Measurements from ENCODE around the gene G6PC1.
"Not testable (repeated sequence)": the region's sequence is repeated elsewhere in the genome, so short reads cannot be mapped to it uniquely, and the experiment has no call there.

G6PC1 gene

DNA sequence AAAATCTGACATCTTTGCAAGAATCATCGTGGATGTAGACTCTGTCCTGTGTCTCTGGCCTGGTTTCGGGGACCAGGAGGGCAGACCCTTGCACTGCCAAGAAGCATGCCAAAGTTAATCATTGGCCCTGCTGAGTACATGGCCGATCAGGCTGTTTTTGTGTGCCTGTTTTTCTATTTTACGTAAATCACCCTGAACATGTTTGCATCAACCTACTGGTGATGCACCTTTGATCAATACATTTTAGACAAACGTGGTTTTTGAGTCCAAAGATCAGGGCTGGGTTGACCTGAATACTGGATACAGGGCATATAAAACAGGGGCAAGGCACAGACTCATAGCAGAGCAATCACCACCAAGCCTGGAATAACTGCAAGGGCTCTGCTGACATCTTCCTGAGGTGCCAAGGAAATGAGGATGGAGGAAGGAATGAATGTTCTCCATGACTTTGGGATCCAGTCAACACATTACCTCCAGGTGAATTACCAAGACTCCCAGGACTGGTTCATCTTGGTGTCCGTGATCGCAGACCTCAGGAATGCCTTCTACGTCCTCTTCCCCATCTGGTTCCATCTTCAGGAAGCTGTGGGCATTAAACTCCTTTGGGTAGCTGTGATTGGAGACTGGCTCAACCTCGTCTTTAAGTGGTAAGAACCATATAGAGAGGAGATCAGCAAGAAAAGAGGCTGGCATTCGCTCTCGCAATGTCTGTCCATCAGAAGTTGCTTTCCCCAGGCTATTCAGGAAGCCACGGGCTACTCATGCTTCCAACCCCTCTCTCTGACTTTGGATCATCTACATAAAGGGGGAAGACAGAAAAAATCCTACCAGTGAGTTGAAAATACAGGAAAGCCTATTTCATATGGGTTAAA is at the start of gene G6PC1:
G6PC1 (plus strand) TSS at position 340 of the 872 bp plus-strand sequence; CDS start at position 418, 78 bp downstream.
- H3K36me3 Mint-ChIP-seq (ENCODE audit: low read depth) = no peaks in the 10 kb centered on the region
- no peaks in the 10 kb centered on the region for H3K4me1 Mint-ChIP-seq (ENCODE audit: low read depth)
- no peaks in the 10 kb centered on the region for H3K27me3 Mint-ChIP-seq (ENCODE audit: low read depth)
- H3K9me3 Mint-ChIP-seq = no peaks in the 10 kb centered on the region
- no peak within 1 kb of the TSS for H3K27ac Mint-ChIP-seq
- H3K4me3 Mint-ChIP-seq = no peak within 1 kb of the TSS

DNA sequence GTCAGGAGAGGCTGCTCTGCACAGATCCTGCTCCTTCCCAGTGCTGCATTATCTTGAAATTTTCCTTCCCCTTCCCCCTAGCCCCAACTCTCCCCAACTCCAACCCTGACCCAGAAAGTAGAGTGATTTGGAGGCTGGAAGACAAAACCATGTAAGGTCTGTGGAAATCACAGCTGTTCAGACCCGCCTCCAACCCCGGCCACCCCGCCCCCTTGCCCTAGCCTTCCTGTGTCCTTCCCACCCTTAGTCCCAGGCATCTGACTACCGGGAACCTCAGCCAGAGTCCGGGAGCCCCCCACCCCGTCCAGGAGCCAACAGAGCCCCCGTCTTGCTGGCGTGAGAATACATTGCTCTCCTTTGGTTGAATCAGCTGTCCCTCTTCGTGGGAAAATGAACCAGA is 49.6 kb upstream of the G6PC1 start, which contains the start of gene AOC3:
AOC3 (plus strand) TSS at position 246 of the 400 bp plus-strand sequence; CDS start at position 391, 145 bp downstream.
- Mint-ChIP-seq H3K27me3 (ENCODE audit: low read depth) (no peaks in the 10 kb centered on the region), H3K4me3 (no peak within 1 kb of the TSS), H3K27ac (no peak within 1 kb of the TSS), H3K36me3 (ENCODE audit: low read depth) (peaks cover under 1% of the 10 kb centered on the region), H3K9me3 (no peaks in the 10 kb centered on the region), H3K4me1 (ENCODE audit: low read depth) (peaks cover 2% of the 10 kb centered on the region)

DNA sequence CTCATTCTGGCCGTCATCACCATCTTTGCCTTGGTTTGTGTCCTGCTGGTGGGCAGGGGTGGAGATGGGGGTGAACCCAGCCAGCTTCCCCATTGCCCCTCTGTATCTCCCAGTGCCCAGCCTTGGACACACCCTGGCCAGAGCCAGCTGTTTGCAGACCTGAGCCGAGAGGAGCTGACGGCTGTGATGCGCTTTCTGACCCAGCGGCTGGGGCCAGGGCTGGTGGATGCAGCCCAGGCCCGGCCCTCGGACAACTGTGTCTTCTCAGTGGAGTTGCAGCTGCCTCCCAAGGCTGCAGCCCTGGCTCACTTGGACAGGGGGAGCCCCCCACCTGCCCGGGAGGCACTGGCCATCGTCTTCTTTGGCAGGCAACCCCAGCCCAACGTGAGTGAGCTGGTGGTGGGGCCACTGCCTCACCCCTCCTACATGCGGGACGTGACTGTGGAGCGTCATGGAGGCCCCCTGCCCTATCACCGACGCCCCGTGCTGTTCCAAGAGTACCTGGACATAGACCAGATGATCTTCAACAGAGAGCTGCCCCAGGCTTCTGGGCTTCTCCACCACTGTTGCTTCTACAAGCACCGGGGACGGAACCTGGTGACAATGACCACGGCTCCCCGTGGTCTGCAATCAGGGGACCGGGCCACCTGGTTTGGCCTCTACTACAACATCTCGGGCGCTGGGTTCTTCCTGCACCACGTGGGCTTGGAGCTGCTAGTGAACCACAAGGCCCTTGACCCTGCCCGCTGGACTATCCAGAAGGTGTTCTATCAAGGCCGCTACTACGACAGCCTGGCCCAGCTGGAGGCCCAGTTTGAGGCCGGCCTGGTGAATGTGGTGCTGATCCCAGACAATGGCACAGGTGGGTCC is 49.0 kb upstream of the G6PC1 start:
- not testable (repeated sequence) for H3K36me3 Mint-ChIP-seq (ENCODE audit: low read depth); H3K4me1 Mint-ChIP-seq (ENCODE audit: low read depth); H3K9me3 Mint-ChIP-seq; H3K27ac Mint-ChIP-seq; H3K4me3 Mint-ChIP-seq; H3K27me3 Mint-ChIP-seq (ENCODE audit: low read depth)

DNA sequence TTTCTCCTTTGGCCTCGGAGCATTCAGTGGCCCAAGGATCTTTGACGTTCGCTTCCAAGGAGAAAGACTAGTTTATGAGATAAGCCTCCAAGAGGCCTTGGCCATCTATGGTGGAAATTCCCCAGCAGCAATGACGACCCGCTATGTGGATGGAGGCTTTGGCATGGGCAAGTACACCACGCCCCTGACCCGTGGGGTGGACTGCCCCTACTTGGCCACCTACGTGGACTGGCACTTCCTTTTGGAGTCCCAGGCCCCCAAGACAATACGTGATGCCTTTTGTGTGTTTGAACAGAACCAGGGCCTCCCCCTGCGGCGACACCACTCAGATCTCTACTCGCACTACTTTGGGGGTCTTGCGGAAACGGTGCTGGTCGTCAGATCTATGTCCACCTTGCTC is 48.2 kb upstream of the G6PC1 start:
- Mint-ChIP-seq H3K9me3 (no peaks in the 10 kb centered on the region), H3K4me1 (ENCODE audit: low read depth) (no peaks in the 10 kb centered on the region), H3K36me3 (ENCODE audit: low read depth) (no peaks in the 10 kb centered on the region), H3K4me3 (no peak overlapping the region), H3K27me3 (ENCODE audit: low read depth) (no peaks in the 10 kb centered on the region), H3K27ac (no peak overlapping the region)

DNA sequence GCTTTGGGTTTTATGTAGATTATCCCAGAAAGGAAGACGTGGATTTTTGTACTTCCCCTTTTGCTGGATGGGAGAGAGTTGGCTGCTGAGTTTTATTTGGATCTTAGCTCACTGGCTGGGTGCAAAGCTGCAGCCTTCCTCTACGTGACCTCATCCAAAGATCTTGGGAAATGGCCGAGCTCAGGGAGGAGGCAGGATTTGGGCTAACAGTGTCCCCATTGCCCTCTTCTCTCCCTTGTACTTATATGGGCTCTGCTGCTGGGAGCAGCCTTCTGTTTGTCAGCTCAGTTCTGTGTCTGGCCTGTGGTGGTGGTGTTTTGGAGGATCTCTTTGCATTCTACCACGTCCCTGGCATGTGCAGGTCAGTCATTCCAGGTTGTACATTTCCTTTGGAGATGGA is 47.6 kb upstream of the G6PC1 start:
- Mint-ChIP-seq H3K9me3 (no peaks in the 10 kb centered on the region), H3K27me3 (ENCODE audit: low read depth) (no peaks in the 10 kb centered on the region), H3K4me1 (ENCODE audit: low read depth) (no peaks in the 10 kb centered on the region), H3K27ac (peak overlapping the region; percentile 32), H3K4me3 (no peak overlapping the region), H3K36me3 (ENCODE audit: low read depth) (no peaks in the 10 kb centered on the region)

DNA sequence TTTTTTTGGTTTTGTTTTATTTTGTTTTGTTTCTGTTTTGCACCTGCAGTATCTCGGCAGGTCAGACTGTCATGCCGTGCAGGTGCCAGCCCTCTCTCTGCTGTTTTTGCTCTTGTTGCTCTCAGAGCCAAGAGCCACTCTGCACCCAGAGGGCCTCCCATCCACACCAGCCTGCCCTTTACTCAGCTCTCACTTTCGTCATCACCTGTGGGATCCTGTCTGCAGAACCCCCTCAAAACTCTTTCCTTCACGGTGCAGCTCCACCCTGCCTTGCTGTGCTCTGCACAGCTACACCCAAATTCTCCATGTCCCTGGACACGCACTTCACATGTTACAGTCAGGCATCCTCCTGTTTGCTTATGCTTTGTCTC is 47.0 kb upstream of the G6PC1 start:
- Mint-ChIP-seq H3K9me3 (no peaks in the 10 kb centered on the region), H3K4me3 (no peak overlapping the region), H3K4me1 (ENCODE audit: low read depth) (no peaks in the 10 kb centered on the region), H3K36me3 (ENCODE audit: low read depth) (no peaks in the 10 kb centered on the region), H3K27ac (no peak overlapping the region), H3K27me3 (ENCODE audit: low read depth) (no peaks in the 10 kb centered on the region)

DNA sequence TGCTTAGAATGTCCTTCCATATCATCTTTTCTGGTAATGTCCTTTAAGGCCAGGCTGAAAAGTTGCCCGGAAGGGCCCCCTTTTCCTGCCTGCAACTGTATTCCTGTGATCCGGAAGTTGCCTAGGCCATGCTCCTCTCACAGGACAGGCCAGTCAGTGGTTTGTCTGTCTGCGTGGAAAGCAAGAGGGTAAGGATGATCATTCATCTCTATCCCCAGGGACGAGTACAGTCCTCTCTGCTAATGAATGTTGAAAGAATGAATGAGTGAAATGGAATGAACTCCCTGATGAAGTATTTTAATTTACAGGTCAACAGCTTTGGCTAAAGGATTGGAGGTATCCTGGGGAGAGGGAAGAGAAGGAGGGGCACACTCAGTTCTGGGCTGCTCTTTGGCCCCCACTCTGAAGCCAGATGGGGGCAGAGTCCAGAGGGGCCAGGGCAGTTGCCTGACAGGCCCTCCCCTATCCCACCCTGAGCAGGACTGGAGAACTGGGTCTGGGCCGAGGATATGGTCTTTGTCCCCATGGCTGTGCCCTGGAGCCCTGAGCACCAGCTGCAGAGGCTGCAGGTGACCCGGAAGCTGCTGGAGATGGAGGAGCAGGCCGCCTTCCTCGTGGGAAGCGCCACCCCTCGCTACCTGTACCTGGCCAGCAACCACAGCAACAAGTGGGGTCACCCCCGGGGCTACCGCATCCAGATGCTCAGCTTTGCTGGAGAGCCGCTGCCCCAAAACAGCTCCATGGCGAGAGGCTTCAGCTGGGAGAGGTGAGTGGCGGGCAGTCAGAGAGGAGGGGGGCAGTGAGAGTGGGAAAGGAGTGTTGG is 46.4 kb upstream of the G6PC1 start:
- H3K9me3 Mint-ChIP-seq = no peaks in the 10 kb centered on the region
- no peaks in the 10 kb centered on the region for H3K27me3 Mint-ChIP-seq (ENCODE audit: low read depth)
- no peak overlapping the region for H3K27ac Mint-ChIP-seq
- H3K36me3 Mint-ChIP-seq (ENCODE audit: low read depth) = no peaks in the 10 kb centered on the region
- H3K4me1 Mint-ChIP-seq (ENCODE audit: low read depth) = no peaks in the 10 kb centered on the region
- no peak overlapping the region for H3K4me3 Mint-ChIP-seq

DNA sequence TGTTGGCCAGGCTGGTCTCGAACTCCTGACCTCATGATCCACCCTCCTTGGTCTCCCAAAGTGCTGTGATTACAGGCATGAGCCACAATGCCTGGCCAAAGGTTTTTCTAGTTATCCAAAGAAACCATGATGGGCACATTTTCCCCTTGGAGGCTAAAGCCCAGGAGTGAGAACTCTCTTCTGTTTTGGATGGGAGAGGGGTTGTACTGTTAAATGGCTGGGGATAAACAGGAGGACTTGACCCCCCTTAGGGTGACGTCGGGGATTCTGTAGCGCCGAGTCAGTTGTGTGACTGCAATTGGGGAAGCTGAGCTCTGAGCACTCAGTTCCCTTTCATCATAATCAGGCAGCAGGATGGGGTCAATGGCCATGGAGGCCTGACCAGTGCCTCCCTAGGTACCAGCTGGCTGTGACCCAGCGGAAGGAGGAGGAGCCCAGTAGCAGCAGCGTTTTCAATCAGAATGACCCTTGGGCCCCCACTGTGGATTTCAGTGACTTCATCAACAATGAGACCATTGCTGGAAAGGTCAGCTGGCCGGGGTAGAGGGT is 45.5 kb upstream of the G6PC1 start:
- no peak overlapping the region for H3K27ac Mint-ChIP-seq
- H3K27me3 Mint-ChIP-seq (ENCODE audit: low read depth) = no peaks in the 10 kb centered on the region
- no peaks in the 10 kb centered on the region for H3K36me3 Mint-ChIP-seq (ENCODE audit: low read depth)
- no peaks in the 10 kb centered on the region for H3K4me1 Mint-ChIP-seq (ENCODE audit: low read depth)
- H3K9me3 Mint-ChIP-seq = no peaks in the 10 kb centered on the region
- no peak overlapping the region for H3K4me3 Mint-ChIP-seq

DNA sequence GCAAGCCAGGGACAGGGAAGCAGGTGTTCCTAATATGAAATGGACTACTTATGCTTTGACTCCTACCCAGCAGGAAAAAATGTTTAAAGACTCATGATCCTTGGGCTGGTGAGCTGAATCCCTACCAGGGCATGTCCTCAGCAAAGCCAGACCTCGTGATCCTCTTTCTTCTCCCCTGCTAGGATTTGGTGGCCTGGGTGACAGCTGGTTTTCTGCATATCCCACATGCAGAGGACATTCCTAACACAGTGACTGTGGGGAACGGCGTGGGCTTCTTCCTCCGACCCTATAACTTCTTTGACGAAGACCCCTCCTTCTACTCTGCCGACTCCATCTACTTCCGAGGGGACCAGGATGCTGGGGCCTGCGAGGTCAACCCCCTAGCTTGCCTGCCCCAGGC is 44.5 kb upstream of the G6PC1 start:
- H3K27me3 Mint-ChIP-seq (ENCODE audit: low read depth); H3K4me3 Mint-ChIP-seq; H3K27ac Mint-ChIP-seq; H3K4me1 Mint-ChIP-seq (ENCODE audit: low read depth); H3K36me3 Mint-ChIP-seq (ENCODE audit: low read depth); H3K9me3 Mint-ChIP-seq: not testable (repeated sequence)

DNA sequence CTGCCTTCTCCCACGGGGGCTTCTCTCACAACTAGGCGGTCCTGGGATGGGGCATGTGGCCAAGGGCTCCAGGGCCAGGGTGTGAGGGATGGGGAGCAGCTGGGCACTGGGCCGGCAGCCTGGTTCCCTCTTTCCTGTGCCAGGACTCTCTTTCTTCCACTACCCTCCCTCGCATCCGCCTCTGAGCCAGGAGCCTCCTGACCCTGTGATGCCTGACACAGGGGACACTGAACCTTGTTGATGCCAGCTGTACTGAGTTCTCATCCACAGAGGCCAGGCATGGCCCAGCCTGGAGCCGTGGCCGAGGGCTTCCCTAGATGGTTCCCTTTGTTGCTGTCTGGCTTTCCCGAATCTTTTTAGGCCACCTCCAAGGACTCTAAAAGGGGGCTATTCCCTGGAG is 44.1 kb upstream of the G6PC1 start:
- H3K4me3 Mint-ChIP-seq; H3K9me3 Mint-ChIP-seq; H3K27ac Mint-ChIP-seq; H3K4me1 Mint-ChIP-seq (ENCODE audit: low read depth); H3K36me3 Mint-ChIP-seq (ENCODE audit: low read depth); H3K27me3 Mint-ChIP-seq (ENCODE audit: low read depth): not testable (repeated sequence)

DNA sequence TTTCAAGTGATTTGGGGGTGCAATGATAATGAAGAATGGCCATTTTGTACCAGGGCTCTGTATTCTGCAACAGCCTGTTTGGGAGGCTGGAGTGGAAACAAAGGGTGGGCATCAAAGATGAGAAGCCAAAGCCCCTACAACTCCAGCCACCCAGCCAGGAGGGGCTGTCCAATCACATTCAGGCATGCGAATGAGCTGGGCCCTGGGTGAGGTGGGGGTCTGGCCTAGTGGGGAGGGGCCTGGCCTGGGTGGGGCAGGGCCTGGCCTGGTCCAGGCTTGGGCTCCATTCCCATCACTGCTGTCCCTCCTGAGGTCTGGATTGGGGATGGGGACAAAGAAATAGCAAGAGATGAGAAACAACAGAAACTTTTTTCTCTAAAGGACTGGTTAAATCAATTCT is 43.2 kb upstream of the G6PC1 start:
- H3K4me1 Mint-ChIP-seq (ENCODE audit: low read depth) = no peaks in the 10 kb centered on the region
- no peak overlapping the region for H3K4me3 Mint-ChIP-seq
- H3K36me3 Mint-ChIP-seq (ENCODE audit: low read depth) = no peaks in the 10 kb centered on the region
- H3K27ac Mint-ChIP-seq = no peak overlapping the region
- no peaks in the 10 kb centered on the region for H3K27me3 Mint-ChIP-seq (ENCODE audit: low read depth)
- no peaks in the 10 kb centered on the region for H3K9me3 Mint-ChIP-seq

DNA sequence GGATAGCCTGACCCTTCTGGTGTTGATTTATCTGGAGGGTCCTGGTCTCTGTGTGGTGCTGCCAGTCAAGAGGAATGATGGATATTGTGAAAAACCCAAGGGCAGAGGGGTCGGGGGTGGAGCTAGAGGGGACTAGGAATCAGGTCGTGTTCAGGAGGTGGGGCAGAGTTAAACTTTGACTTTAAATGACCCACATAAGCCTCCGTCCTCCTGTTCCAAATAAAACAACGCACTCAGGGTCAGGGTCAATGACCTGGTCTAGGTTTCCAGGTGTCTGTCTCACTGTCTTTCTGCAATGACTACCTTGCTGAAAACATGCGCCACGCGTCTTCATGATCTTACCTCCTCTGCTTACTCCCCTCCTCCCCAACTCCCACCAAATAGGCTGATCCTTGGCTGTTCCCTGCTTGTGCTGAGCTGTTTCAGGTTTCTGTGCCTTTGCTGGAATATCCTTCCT is 34.9 kb upstream of the G6PC1 start:
- Mint-ChIP-seq H3K36me3 (ENCODE audit: low read depth) (no peaks in the 10 kb centered on the region), H3K4me3 (no peak overlapping the region), H3K9me3 (no peaks in the 10 kb centered on the region), H3K27me3 (ENCODE audit: low read depth) (no peaks in the 10 kb centered on the region), H3K27ac (no peak overlapping the region), H3K4me1 (ENCODE audit: low read depth) (no peaks in the 10 kb centered on the region)

DNA sequence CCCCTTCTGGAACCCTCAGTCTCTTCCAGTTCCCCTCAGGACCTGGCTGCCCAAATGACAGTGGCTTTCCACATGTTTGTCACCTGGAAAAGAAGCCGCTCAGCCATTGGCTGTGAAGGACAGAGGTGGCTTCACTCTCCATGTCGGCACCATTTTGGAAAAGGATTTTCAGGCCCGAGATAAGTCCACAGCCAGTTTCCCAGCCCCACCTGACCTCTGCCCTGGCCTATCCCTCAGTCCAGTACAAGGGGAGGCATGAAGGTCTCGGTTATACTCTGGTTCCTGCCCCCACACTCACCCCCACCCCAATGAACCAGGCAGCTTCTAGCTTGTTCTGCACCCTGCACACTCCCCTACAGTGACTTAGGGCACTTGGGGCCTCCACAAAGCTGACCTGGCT is 34.4 kb upstream of the G6PC1 start:
- H3K36me3 Mint-ChIP-seq (ENCODE audit: low read depth) = no peaks in the 10 kb centered on the region
- H3K9me3 Mint-ChIP-seq = no peaks in the 10 kb centered on the region
- H3K4me3 Mint-ChIP-seq = no peak overlapping the region
- no peaks in the 10 kb centered on the region for H3K4me1 Mint-ChIP-seq (ENCODE audit: low read depth)
- no peaks in the 10 kb centered on the region for H3K27me3 Mint-ChIP-seq (ENCODE audit: low read depth)
- H3K27ac Mint-ChIP-seq = no peak overlapping the region

Data from T-helper 1 cell treated with Interleukin-12 subunit alpha and Interleukin-12 subunit beta and Interleukin-4 antibody, amounts not matched to agents 30 μg/mL and 1 μg/mL, for 36 hours (primary cell).